A673 (cell line): Measurements from ENCODE around the gene LHX4. TPM values are rescaled to one million over a fixed set of nuclear protein-coding genes. Genes with fewer than 3 reads are reported as not detected.

Experiments
- BruUV-seq: library from RNA; stranded (reverse); fragments of 400-500 nt; replicated peaks from 2 replicates; lab custom pipeline; 2021; lab: Mats Ljungman, UMichigan
- CTCF ChIA-PET: fragments of 300-600 bp; sonication (Branson Sonifier 250); formaldehyde crosslinking; loops from one replicate; lab custom pipeline; 2022; ENCODE audit warnings: antibody characterized with exemption; lab: Charles Lee
- POLR2A ChIA-PET: fragments of 300-600 bp; sonication (Branson Sonifier 250); formaldehyde crosslinking; loops from one replicate; lab custom pipeline; 2022; ENCODE audit warnings: antibody characterized with exemption; ENCODE audit not compliant: low non-redundant PET; lab: Charles Lee
- DNase-seq: peaks from one replicate; pipeline ENCODE4 v3.0.0-alpha.2; 2015; ENCODE audit warnings: low spot score
- H3K27ac ChIP-seq: fragments of 200-600 bp; sonication (generic); 2 replicates; pipeline ENCODE4 v1.5.1; 2016; ENCODE audit warnings: mixed run types, low read depth, mild to moderate bottlenecking, mixed read lengths, antibody characterized with exemption, low read length; ENCODE audit not compliant: poor library complexity, severe bottlenecking
- H3K27me3 ChIP-seq: fragments of 200-600 bp; sonication (generic); replicated peaks from 2 replicates; pipeline ENCODE4 v1.6.1; 2017; ENCODE audit warnings: mixed run types, low read depth, mild to moderate bottlenecking, mixed read lengths, antibody characterized with exemption, low read length; ENCODE audit not compliant: insufficient read depth, poor library complexity
- H3K36me3 ChIP-seq: fragments of 200-600 bp; sonication (generic); 2 replicates; pipeline ENCODE4 v1.6.1; 2016; ENCODE audit warnings: mixed run types, mild to moderate bottlenecking, mixed read lengths, antibody characterized with exemption, low read length; ENCODE audit not compliant: insufficient read depth, poor library complexity, severe bottlenecking
- H3K4me1 ChIP-seq: fragments of 200-600 bp; sonication (generic); 2 replicates; pipeline ENCODE4 v1.6.1; 2017; ENCODE audit warnings: mixed run types, mild to moderate bottlenecking, mixed read lengths, antibody characterized with exemption, low read length; ENCODE audit not compliant: insufficient read depth, poor library complexity, severe bottlenecking
- H3K4me3 ChIP-seq: fragments of 200-600 bp; sonication (generic); 2 replicates; pipeline ENCODE4 v1.5.1; 2016; ENCODE audit warnings: low read depth, mixed run types, mild to moderate bottlenecking, mixed read lengths, low read length; ENCODE audit not compliant: poor library complexity, severe bottlenecking
- H3K9me3 ChIP-seq: fragments of 200-600 bp; sonication (generic); 2 replicates; pipeline ENCODE4 v1.6.1; 2016; ENCODE audit warnings: mixed run types, low read depth, mild to moderate bottlenecking, mixed read lengths, antibody characterized with exemption, low read length; ENCODE audit not compliant: poor library complexity, severe bottlenecking
- EZH2 ChIP-seq: fragments of 200-600 bp; sonication (generic); IDR thresholded peaks from 2 replicates; pipeline ENCODE4 v1.6.1; 2017; ENCODE audit warnings: borderline replicate concordance, low read depth, mild to moderate bottlenecking, mixed read lengths, antibody characterized with exemption, low read length; ENCODE audit not compliant: poor library complexity, severe bottlenecking
- intact Hi-C: fragments of 100-400 bp; cut with micrococcal nuclease; formaldehyde crosslinking; loops from one replicate; pipeline ENCODE4 v1.10.0; 2022; ENCODE audit not compliant: unreplicated experiment
- total RNA-seq: library from RNA; stranded (reverse); gene quantifications from 2 replicates; pipeline ENCODE4 v1.2.3, GENCODE V29; 2021
- TF ChIP-seq, protein P1 (sequence below): fragments of 300-800, 200-600 bp; sonication (generic); conservative IDR thresholded peaks from 2 replicates; pipeline ENCODE4 v1.5.1; 2017; ENCODE audit warnings: low read depth, mild to moderate bottlenecking, antibody characterized with exemption, low read length, moderate library complexity, mixed read lengths

Gene LHX4
- total RNA-seq, 1 experiment from 2014 or later = not detected

DNA sequence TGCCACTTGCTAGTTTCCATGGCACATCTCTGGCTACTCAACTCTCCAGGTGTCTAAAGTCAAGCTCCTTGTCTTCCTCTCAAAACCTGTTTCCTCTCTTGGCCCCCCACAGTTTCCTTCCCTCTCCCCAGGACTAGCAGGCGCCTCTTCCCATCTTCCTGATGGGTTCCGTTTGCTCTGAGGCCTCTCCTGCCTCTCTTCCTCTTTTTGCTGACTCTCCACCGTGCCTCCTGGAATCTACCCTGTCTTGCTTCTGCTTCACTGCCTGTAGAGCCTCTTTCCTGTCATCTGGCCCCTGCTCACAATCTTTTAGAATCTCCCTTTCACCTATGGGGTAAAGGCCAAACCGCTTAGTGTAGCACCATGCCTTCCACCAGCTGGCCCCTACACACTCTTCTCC lies 21.8 kb upstream of the LHX4 start:
- ChIA-PET CTCF (no interaction called here), POLR2A (no interaction called here)
- no peaks in the 10 kb centered on the region for H3K27me3 ChIP-seq
- no peak overlapping the region for H3K27ac ChIP-seq
- intact Hi-C loops = no loop called here
- no peaks in the 10 kb centered on the region for H3K4me1 ChIP-seq
- H3K9me3 ChIP-seq = no peaks in the 10 kb centered on the region
- no peaks in the 10 kb centered on the region for H3K36me3 ChIP-seq
- no peak overlapping the region for H3K4me3 ChIP-seq
- no TSS peak for BruUV-seq
- no peak for TF ChIP-seq EZH2
- TF ChIP-seq, protein P1, sequence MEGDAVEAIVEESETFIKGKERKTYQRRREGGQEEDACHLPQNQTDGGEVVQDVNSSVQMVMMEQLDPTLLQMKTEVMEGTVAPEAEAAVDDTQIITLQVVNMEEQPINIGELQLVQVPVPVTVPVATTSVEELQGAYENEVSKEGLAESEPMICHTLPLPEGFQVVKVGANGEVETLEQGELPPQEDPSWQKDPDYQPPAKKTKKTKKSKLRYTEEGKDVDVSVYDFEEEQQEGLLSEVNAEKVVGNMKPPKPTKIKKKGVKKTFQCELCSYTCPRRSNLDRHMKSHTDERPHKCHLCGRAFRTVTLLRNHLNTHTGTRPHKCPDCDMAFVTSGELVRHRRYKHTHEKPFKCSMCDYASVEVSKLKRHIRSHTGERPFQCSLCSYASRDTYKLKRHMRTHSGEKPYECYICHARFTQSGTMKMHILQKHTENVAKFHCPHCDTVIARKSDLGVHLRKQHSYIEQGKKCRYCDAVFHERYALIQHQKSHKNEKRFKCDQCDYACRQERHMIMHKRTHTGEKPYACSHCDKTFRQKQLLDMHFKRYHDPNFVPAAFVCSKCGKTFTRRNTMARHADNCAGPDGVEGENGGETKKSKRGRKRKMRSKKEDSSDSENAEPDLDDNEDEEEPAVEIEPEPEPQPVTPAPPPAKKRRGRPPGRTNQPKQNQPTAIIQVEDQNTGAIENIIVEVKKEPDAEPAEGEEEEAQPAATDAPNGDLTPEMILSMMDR = no peak
- DNase-seq = no peak

DNA sequence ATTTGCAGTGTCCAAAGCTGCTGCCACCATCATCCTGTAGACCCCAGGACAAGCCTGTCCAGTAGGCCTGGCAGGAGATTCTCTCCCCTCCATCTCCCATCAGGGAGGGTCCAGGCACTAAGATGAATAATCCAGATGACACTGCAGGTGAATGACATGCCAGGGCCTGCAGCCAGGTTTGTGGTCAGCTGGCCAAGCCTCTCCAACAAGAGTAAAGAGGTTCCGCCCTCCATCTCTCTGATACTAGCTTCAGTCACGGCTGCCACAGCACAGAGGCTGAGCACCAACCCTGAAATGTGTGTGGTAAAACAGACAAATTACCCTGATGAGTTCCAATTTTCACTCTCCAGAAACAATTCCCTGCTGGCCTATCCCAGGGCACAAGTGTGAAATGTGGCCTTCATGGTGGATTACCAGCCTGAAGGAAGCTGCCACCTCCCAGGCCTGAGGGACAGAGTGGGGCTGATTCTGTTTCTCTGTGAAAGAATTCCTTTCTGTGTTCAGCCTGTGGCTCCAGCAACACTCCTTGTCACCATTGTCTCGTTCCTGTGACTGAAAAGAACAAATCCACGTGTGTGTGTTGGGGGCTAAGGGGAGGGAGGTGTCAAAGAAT lies 19.9 kb upstream of the LHX4 start:
- H3K9me3 ChIP-seq = no peaks in the 10 kb centered on the region
- BruUV-seq = no TSS peak
- no peaks in the 10 kb centered on the region for H3K36me3 ChIP-seq
- intact Hi-C loops = no loop called here
- H3K4me1 ChIP-seq = no peaks in the 10 kb centered on the region
- no peak overlapping the region for H3K27ac ChIP-seq
- H3K4me3 ChIP-seq = no peak overlapping the region
- DNase-seq = no peak
- ChIA-PET POLR2A (no interaction called here), CTCF (no interaction called here)
- H3K27me3 ChIP-seq = no peaks in the 10 kb centered on the region
- TF ChIP-seq EZH2 = no peak
- TF ChIP-seq, protein P1 = no peak

DNA sequence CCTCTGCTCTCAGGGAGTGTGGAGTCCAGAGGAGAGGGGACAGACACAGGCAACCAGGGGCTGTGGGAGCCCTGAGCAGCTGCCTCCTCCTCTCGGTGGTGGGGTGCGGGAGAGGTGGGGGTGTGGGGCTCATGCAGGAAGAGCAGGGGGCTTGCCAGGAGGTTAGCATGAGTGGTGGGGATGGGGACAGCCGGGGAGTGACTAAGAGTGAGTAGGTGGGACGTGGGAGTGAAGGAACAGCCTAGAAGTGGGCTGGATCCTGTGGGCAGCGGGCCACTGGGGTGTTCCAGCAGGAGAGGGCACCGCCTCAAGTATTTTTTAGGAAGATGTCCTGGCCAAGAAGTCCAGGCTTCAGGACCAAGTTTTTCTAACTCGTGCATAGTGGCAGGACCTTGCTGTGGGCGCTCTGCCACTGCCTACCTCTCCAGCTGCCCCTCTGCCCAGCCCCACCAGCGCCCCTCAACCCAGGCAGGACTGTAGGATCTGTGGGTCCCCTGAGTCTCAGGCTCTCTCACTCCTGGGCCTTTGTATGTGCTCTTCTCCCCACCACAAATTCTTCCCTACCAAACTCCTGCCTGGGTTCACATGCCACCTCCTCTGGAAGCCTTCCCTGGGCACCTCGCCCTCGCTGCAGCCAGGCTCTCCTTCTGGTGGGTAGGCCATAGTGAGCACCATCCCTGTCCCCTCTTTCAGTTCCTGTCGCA lies 18.8 kb upstream of the LHX4 start:
- BruUV-seq = no TSS peak
- ChIA-PET CTCF (no interaction called here), POLR2A (no interaction called here)
- H3K4me3 ChIP-seq = no peak overlapping the region
- no peaks in the 10 kb centered on the region for H3K27me3 ChIP-seq
- TF ChIP-seq, protein P1 = no peak
- DNase-seq = no peak
- intact Hi-C loops = no loop called here
- no peaks in the 10 kb centered on the region for H3K36me3 ChIP-seq
- H3K27ac ChIP-seq = no peak overlapping the region
- no peaks in the 10 kb centered on the region for H3K9me3 ChIP-seq
- H3K4me1 ChIP-seq = no peaks in the 10 kb centered on the region
